ENCODE measurements around the gene CYP27C1. TPM values are rescaled to one million over a fixed set of nuclear protein-coding genes. Genes with fewer than 3 reads are reported as not detected.
"Not testable (repeated sequence)": the region's sequence is repeated elsewhere in the genome, so short reads cannot be mapped to it uniquely, and the experiment has no call there.

CYP27C1 gene
- 1.7 TPM for polyA plus RNA-seq (2013, experiment 1 of 2)
- polyA plus RNA-seq (2013, experiment 2 of 2), result 1.7 TPM

GRCh38 chr2:127220102-127220767, at the start of gene CYP27C1:
CYP27C1 (minus strand) TSS chr2:127220299; CDS start chr2:127220270, 29 bp downstream.
- no peaks in the 10 kb centered on the region for H3K36me3 ChIP-seq (ENCODE audit: insufficient read depth, low read length)
- H3K4me1 ChIP-seq (ENCODE audit: insufficient read depth, low read length), result peaks cover 11% of the 10 kb centered on the region; the same call in 1 of the 2 replicates
- H3K27ac ChIP-seq (ENCODE audit: low read depth, low read length), result peak within 1 kb of the TSS; percentile 61
- H3K9ac ChIP-seq (ENCODE audit: low read depth, low read length), result peak within 1 kb of the TSS; percentile 78
- peak within 1 kb of the TSS; percentile 63 for H3K4me3 ChIP-seq (ENCODE audit: low read length)
- no peaks in the 10 kb centered on the region for H3K9me3 ChIP-seq (ENCODE audit: insufficient read depth, low read depth, low read length)
- peaks cover 38% of the 10 kb centered on the region for H3K27me3 ChIP-seq (ENCODE audit: insufficient read depth, low read length)
- WGBS, result under 1% methylated on average over 39 of the region's 43 CpGs

- Histone ChIP-seq H3K4me1 (ENCODE audit: insufficient read depth, low read length) (no peaks in the 10 kb centered on the region), H3K9ac (ENCODE audit: low read depth, low read length) (no peak overlapping the region), H3K27me3 (ENCODE audit: insufficient read depth, low read length) (no peaks in the 10 kb centered on the region), H3K36me3 (ENCODE audit: insufficient read depth, low read length) (peaks cover 70% of the 10 kb centered on the region), H3K9me3 (ENCODE audit: insufficient read depth, low read depth, low read length) (no peaks in the 10 kb centered on the region), H3K27ac (ENCODE audit: low read depth, low read length) (no peak overlapping the region), H3K4me3 (ENCODE audit: low read length) (no peak overlapping the region)
- 97% methylated on average over 8 of the region's 8 CpGs for WGBS
Measured at GRCh38 chr2:127261804-127262406, 41.8 kb upstream of the CYP27C1 start.

- no peak overlapping the region for H3K4me3 ChIP-seq (ENCODE audit: low read length)
- H3K4me1 ChIP-seq (ENCODE audit: insufficient read depth, low read length), result no peaks in the 10 kb centered on the region; the same call in 1 of the 2 replicates
- H3K27ac ChIP-seq (ENCODE audit: low read depth, low read length), result no peak overlapping the region
- H3K9me3 ChIP-seq (ENCODE audit: insufficient read depth, low read depth, low read length), result no peaks in the 10 kb centered on the region
- no peaks in the 10 kb centered on the region for H3K27me3 ChIP-seq (ENCODE audit: insufficient read depth, low read length)
- peaks cover 72% of the 10 kb centered on the region for H3K36me3 ChIP-seq (ENCODE audit: insufficient read depth, low read length)
- WGBS, result 96% methylated on average over 5 of the region's 5 CpGs
- no peak overlapping the region for H3K9ac ChIP-seq (ENCODE audit: low read depth, low read length)
Measured at GRCh38 chr2:127259355-127259754, 39.3 kb upstream of the CYP27C1 start.

- H3K4me3 ChIP-seq (ENCODE audit: low read length), result no peak overlapping the region
- H3K4me1 ChIP-seq (ENCODE audit: insufficient read depth, low read length), result no peaks in the 10 kb centered on the region; the same call in 1 of the 2 replicates
- no peaks in the 10 kb centered on the region for H3K9me3 ChIP-seq (ENCODE audit: insufficient read depth, low read depth, low read length)
- H3K27me3 ChIP-seq (ENCODE audit: insufficient read depth, low read length), result no peaks in the 10 kb centered on the region
- no peak overlapping the region for H3K9ac ChIP-seq (ENCODE audit: low read depth, low read length)
- peaks cover 60% of the 10 kb centered on the region for H3K36me3 ChIP-seq (ENCODE audit: insufficient read depth, low read length)
- WGBS, result 91% methylated on average over 8 of the region's 8 CpGs
- no peak overlapping the region for H3K27ac ChIP-seq (ENCODE audit: low read depth, low read length)
Measured at GRCh38 chr2:127256866-127257265, 36.8 kb upstream of the CYP27C1 start.

- no peak overlapping the region for H3K9ac ChIP-seq (ENCODE audit: low read depth, low read length)
- H3K27ac ChIP-seq (ENCODE audit: low read depth, low read length), result no peak overlapping the region
- no peak overlapping the region for H3K4me3 ChIP-seq (ENCODE audit: low read length)
- H3K36me3 ChIP-seq (ENCODE audit: insufficient read depth, low read length), result peaks cover 55% of the 10 kb centered on the region
- no peaks in the 10 kb centered on the region; the same call in 1 of the 2 replicates for H3K4me1 ChIP-seq (ENCODE audit: insufficient read depth, low read length)
- H3K27me3 ChIP-seq (ENCODE audit: insufficient read depth, low read length), result no peaks in the 10 kb centered on the region
- WGBS, result 96% methylated on average over 3 of the region's 3 CpGs
- H3K9me3 ChIP-seq (ENCODE audit: insufficient read depth, low read depth, low read length), result no peaks in the 10 kb centered on the region
Measured at GRCh38 chr2:127256381-127256780, 36.3 kb upstream of the CYP27C1 start.

GRCh38 chr2:127255721-127256120, 35.6 kb upstream of the CYP27C1 start:
- no peak overlapping the region for H3K27ac ChIP-seq (ENCODE audit: low read depth, low read length)
- 94% methylated on average over 6 of the region's 6 CpGs for WGBS
- peaks cover 48% of the 10 kb centered on the region for H3K36me3 ChIP-seq (ENCODE audit: insufficient read depth, low read length)
- H3K27me3 ChIP-seq (ENCODE audit: insufficient read depth, low read length), result no peaks in the 10 kb centered on the region
- no peak overlapping the region for H3K4me3 ChIP-seq (ENCODE audit: low read length)
- H3K9ac ChIP-seq (ENCODE audit: low read depth, low read length), result no peak overlapping the region
- no peaks in the 10 kb centered on the region for H3K9me3 ChIP-seq (ENCODE audit: insufficient read depth, low read depth, low read length)
- H3K4me1 ChIP-seq (ENCODE audit: insufficient read depth, low read length), result no peaks in the 10 kb centered on the region; the same call in 1 of the 2 replicates

- no peaks in the 10 kb centered on the region for H3K27me3 ChIP-seq (ENCODE audit: insufficient read depth, low read length)
- no peaks in the 10 kb centered on the region for H3K9me3 ChIP-seq (ENCODE audit: insufficient read depth, low read depth, low read length)
- H3K36me3 ChIP-seq (ENCODE audit: insufficient read depth, low read length), result peaks cover 42% of the 10 kb centered on the region
- no peaks in the 10 kb centered on the region; the same call in 1 of the 2 replicates for H3K4me1 ChIP-seq (ENCODE audit: insufficient read depth, low read length)
- no peak overlapping the region for H3K4me3 ChIP-seq (ENCODE audit: low read length)
- no peak overlapping the region for H3K27ac ChIP-seq (ENCODE audit: low read depth, low read length)
- 78% methylated on average over 2 of the region's 2 CpGs for WGBS
- H3K9ac ChIP-seq (ENCODE audit: low read depth, low read length), result no peak overlapping the region
Measured at GRCh38 chr2:127255146-127255545, 35.0 kb upstream of the CYP27C1 start.

- Histone ChIP-seq H3K27me3 (ENCODE audit: insufficient read depth, low read length) (no peaks in the 10 kb centered on the region), H3K9ac (ENCODE audit: low read depth, low read length) (no peak overlapping the region), H3K4me1 (ENCODE audit: insufficient read depth, low read length) (no peaks in the 10 kb centered on the region; the same call in 1 of the 2 replicates), H3K36me3 (ENCODE audit: insufficient read depth, low read length) (peaks cover 36% of the 10 kb centered on the region), H3K4me3 (ENCODE audit: low read length) (no peak overlapping the region), H3K27ac (ENCODE audit: low read depth, low read length) (no peak overlapping the region), H3K9me3 (ENCODE audit: insufficient read depth, low read depth, low read length) (no peaks in the 10 kb centered on the region)
- WGBS, result 89% methylated on average over 6 of the region's 7 CpGs
Measured at GRCh38 chr2:127254386-127254981, 34.4 kb upstream of the CYP27C1 start.

GRCh38 chr2:127241184-127241583, 21.1 kb upstream of the CYP27C1 start:
- not testable (repeated sequence) for H3K4me1 ChIP-seq (ENCODE audit: insufficient read depth, low read length); H3K27ac ChIP-seq (ENCODE audit: low read depth, low read length); H3K4me3 ChIP-seq (ENCODE audit: low read length); H3K9me3 ChIP-seq (ENCODE audit: insufficient read depth, low read depth, low read length); H3K36me3 ChIP-seq (ENCODE audit: insufficient read depth, low read length); H3K27me3 ChIP-seq (ENCODE audit: insufficient read depth, low read length); H3K9ac ChIP-seq (ENCODE audit: low read depth, low read length)
- WGBS, result 73% methylated on average over 2 of the region's 2 CpGs

- peaks cover 10% of the 10 kb centered on the region; the same call in 1 of the 2 replicates for H3K9me3 ChIP-seq (ENCODE audit: insufficient read depth, low read depth, low read length)
- no peak overlapping the region for H3K4me3 ChIP-seq (ENCODE audit: low read length)
- 98% methylated on average over 1 of the region's 1 CpG for WGBS
- H3K9ac ChIP-seq (ENCODE audit: low read depth, low read length), result no peak overlapping the region
- no peaks in the 10 kb centered on the region for H3K4me1 ChIP-seq (ENCODE audit: insufficient read depth, low read length)
- no peak overlapping the region for H3K27ac ChIP-seq (ENCODE audit: low read depth, low read length)
- H3K36me3 ChIP-seq (ENCODE audit: insufficient read depth, low read length), result no peaks in the 10 kb centered on the region
- H3K27me3 ChIP-seq (ENCODE audit: insufficient read depth, low read length), result no peaks in the 10 kb centered on the region
Measured at GRCh38 chr2:127239395-127239794, 19.3 kb upstream of the CYP27C1 start.

- H3K4me3 ChIP-seq (ENCODE audit: low read length); H3K4me1 ChIP-seq (ENCODE audit: insufficient read depth, low read length); H3K36me3 ChIP-seq (ENCODE audit: insufficient read depth, low read length); H3K9ac ChIP-seq (ENCODE audit: low read depth, low read length); H3K9me3 ChIP-seq (ENCODE audit: insufficient read depth, low read depth, low read length); H3K27me3 ChIP-seq (ENCODE audit: insufficient read depth, low read length); H3K27ac ChIP-seq (ENCODE audit: low read depth, low read length): not testable (repeated sequence)
- WGBS, result 81% methylated on average over 2 of the region's 2 CpGs
Measured at GRCh38 chr2:127237768-127238167, 17.7 kb upstream of the CYP27C1 start.
